RWPE1 (cell line): ENCODE measurements around the gene CDC42SE2.
A peak's percentile ranks its signal among the peaks of the same experiment; 100 is the strongest.

Experiments
- CTCF ChIA-PET: fragments of 350-600 bp; sonication (Branson Sonifier 250); formaldehyde crosslinking; extraction: SDS; loops from one replicate; lab custom pipeline; 2021; lab: Yijun Ruan, JAX
- POLR2A ChIA-PET: fragments of 400-600 bp; formaldehyde crosslinking; extraction: SDS; loops from one replicate; lab custom pipeline; 2020; ENCODE audit warnings: antibody characterized with exemption; ENCODE audit not compliant: low non-redundant PET; lab: Yijun Ruan, JAX
- DNase-seq: peaks from one replicate; pipeline ENCODE4 v3.0.0; 2012; ENCODE audit warnings: low spot score
- H3K27ac ChIP-seq: fragments of 450-650 bp; 2 replicates; pipeline ENCODE4 v1.5.1; 2017
- TF ChIP-seq, protein P1 (sequence below): fragments of 450-650 bp; conservative IDR thresholded peaks from 2 replicates; pipeline ENCODE4 v1.5.1; 2017; ENCODE audit warnings: low read depth, mild to moderate bottlenecking

CDC42SE2 gene

DNA sequence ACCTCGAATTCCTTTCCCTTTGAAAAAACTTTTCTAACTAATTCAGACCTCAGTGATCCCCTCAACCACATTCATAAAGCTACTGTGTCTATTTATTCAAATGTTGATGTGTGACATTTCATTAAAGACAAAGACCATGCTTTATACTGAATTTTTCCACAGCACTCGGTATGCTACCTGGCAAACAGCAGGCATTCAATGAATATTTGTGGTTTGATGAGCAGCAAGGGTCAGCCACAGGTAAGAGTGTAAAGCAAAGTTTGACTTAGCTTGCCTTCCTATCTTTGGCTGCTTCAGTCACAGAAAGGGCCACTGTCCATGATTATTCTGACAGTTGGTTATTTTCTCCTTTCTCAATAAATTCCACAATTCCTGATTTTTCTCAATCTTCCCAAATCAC, 5.1 kb upstream of the CDC42SE2 start:
- ChIA-PET CTCF (interaction anchor here (0.5 kb wide), 1 partner anchor 193 kb away, joined by 3 read pairs; no protein-coding TSS in a partner anchor), POLR2A (no interaction called here)
- H3K27ac ChIP-seq = no peak overlapping the region
- TF ChIP-seq, protein P1, sequence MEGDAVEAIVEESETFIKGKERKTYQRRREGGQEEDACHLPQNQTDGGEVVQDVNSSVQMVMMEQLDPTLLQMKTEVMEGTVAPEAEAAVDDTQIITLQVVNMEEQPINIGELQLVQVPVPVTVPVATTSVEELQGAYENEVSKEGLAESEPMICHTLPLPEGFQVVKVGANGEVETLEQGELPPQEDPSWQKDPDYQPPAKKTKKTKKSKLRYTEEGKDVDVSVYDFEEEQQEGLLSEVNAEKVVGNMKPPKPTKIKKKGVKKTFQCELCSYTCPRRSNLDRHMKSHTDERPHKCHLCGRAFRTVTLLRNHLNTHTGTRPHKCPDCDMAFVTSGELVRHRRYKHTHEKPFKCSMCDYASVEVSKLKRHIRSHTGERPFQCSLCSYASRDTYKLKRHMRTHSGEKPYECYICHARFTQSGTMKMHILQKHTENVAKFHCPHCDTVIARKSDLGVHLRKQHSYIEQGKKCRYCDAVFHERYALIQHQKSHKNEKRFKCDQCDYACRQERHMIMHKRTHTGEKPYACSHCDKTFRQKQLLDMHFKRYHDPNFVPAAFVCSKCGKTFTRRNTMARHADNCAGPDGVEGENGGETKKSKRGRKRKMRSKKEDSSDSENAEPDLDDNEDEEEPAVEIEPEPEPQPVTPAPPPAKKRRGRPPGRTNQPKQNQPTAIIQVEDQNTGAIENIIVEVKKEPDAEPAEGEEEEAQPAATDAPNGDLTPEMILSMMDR = no peak
- DNase-seq = peak; percentile 46

- no peak overlapping the region for H3K27ac ChIP-seq
- ChIA-PET CTCF (interaction anchor here (0.6 kb wide), 1 partner anchor 11 kb away, joined by 3 read pairs; no protein-coding TSS in a partner anchor), POLR2A (no interaction called here)
- TF ChIP-seq, protein P1 = no peak
- DNase-seq = no peak
These were observed 4.5 kb upstream of the CDC42SE2 start for GRCh38 chr5:131259326-131259725.

- DNase-seq = no peak
- H3K27ac ChIP-seq = peak overlapping the region; percentile 40
- CTCF ChIA-PET = interaction anchor here (0.6 kb wide), 1 partner anchor 11 kb away, joined by 9 read pairs; no protein-coding TSS in a partner anchor
- TF ChIP-seq, protein P1 = no peak
- POLR2A ChIA-PET = no interaction called here
These were observed 3.0 kb upstream of the CDC42SE2 start for GRCh38 chr5:131260895-131261294.

- H3K27ac ChIP-seq = no peak overlapping the region
- DNase-seq = no peak
- ChIA-PET CTCF (no interaction called here), POLR2A (no interaction called here)
- TF ChIP-seq, protein P1 = no peak
These were observed 2.4 kb upstream of the CDC42SE2 start for GRCh38 chr5:131261483-131261882.

- TF ChIP-seq, protein P1 = no peak
- no peak for DNase-seq
- H3K27ac ChIP-seq = peak overlapping the region; percentile 90
- CTCF ChIA-PET = interaction anchor here (0.6 to 1.1 kb wide), 4 partner anchors 11 to 127 kb away, joined by 3 to 6 read pairs (median 4); partner anchors contain the start of gene HINT1
- POLR2A ChIA-PET = interaction anchor here (0.6 to 0.8 kb wide), 3 partner anchors 50 to 110 kb away, joined by 3 to 4 read pairs (median 3); no protein-coding TSS in a partner anchor
These were observed 806 bp upstream of the CDC42SE2 start for GRCh38 chr5:131262953-131263541.

GRCh38 chr5:131264451-131265099, 722 bp downstream of the CDC42SE2 start:
- POLR2A ChIA-PET = interaction anchor here (0.6 to 2.4 kb wide), 3 partner anchors 21 to 117 kb away, joined by 3 to 6 read pairs (median 5); no protein-coding TSS in a partner anchor

More at GRCh38 chr5:131264451-131265099, 722 bp downstream of the CDC42SE2 start:
- TF ChIP-seq, protein P1 = no peak
- CTCF ChIA-PET = interaction anchor here (1.0 kb wide), 1 partner anchor 69 kb away, joined by 3 read pairs; no protein-coding TSS in a partner anchor
- DNase-seq = peak; percentile 43
- H3K27ac ChIP-seq = peak overlapping the region; percentile 90
